Gastroesophageal sphincter (tissue), 3 donors: ENCODE measurements around the gene HOXA10.

Source experiments
- EP300 ChIP-seq: sonication (generic); formaldehyde crosslinking; IDR thresholded peaks from one replicate; pipeline ENCODE4 v1.6.1; 2017; ENCODE audit warnings: antibody characterized with exemption, mild to moderate bottlenecking
- POLR2A ChIP-seq, 2 donors: fragments of 450-650 bp; IDR thresholded peaks; one replicate each; pipeline ENCODE4 v1.6.1; 2017; ENCODE audit warnings: antibody characterized with exemption in 2 of 2, mild to moderate bottlenecking in 2 of 2, moderate library complexity in 1 of 2
- POLR2AphosphoS5 ChIP-seq: sonication (generic); formaldehyde crosslinking; IDR thresholded peaks from one replicate; pipeline ENCODE4 v1.6.1; 2017; ENCODE audit warnings: antibody characterized with exemption
- TF ChIP-seq, protein P1 (sequence below), 4 experiments: fragments of 200-600 bp in 2 of 4; fragments of 450-650 bp in 2 of 4; sonication (generic) in 1 of 4; IDR thresholded peaks; one replicate each; pipeline ENCODE4 v1.5.1; 2017 to 2019; ENCODE audit warnings: antibody characterized with exemption in 4 of 4, mild to moderate bottlenecking in 2 of 4, moderate library complexity in 2 of 4

DNA sequence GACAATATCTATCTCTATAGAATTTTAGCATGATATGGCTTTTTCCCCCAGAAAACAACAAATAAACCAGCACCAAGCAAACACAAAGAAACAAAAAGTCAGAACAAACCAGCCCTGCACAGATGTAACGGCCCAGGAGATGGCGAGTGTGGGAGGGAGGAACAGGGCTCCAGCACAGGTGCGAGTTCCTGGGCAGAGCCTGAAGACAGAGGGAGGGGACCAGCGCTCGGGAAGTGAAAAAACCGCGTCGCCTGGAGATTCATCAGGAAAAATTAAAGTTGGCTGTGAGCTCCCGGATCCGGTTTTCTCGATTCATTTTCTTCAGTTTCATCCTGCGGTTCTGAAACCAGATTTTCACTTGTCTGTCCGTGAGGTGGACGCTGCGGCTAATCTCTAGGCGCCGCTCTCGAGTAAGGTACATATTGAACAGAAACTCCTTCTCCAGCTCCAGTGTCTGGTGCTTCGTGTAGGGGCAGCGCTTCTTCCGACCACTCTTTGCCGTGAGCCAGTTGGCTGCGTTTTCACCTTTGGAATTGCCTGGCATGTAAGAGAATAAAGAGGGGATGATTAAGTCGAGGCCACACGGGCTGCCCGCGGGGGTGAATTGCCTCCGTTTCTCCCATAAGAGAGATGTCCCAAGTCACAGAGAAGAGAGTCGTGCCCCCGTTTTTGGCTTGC lies 2.3 kb downstream of the HOXA10 start:
- TF ChIP-seq, protein P1, sequence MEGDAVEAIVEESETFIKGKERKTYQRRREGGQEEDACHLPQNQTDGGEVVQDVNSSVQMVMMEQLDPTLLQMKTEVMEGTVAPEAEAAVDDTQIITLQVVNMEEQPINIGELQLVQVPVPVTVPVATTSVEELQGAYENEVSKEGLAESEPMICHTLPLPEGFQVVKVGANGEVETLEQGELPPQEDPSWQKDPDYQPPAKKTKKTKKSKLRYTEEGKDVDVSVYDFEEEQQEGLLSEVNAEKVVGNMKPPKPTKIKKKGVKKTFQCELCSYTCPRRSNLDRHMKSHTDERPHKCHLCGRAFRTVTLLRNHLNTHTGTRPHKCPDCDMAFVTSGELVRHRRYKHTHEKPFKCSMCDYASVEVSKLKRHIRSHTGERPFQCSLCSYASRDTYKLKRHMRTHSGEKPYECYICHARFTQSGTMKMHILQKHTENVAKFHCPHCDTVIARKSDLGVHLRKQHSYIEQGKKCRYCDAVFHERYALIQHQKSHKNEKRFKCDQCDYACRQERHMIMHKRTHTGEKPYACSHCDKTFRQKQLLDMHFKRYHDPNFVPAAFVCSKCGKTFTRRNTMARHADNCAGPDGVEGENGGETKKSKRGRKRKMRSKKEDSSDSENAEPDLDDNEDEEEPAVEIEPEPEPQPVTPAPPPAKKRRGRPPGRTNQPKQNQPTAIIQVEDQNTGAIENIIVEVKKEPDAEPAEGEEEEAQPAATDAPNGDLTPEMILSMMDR (IDR thresholded peaks at IDR 0.05): no peak
- TF ChIP-seq EP300: no peak
- no peak for TF ChIP-seq POLR2AphosphoS5
- no peak for TF ChIP-seq POLR2A (IDR thresholded peaks at IDR 0.05)
